ENCODE results near the gene TMEM198.
A peak's percentile ranks its signal among the peaks of the same experiment; 100 is the strongest.

TMEM198 gene

GRCh38 chr2:219508971-219509779, 34.7 kb upstream of the TMEM198 start:
- no peak overlapping the region for H3K4me3 ChIP-seq (ENCODE audit: control insufficient read depth, low read depth, low read length)
- TF ChIP-seq, protein P1, sequence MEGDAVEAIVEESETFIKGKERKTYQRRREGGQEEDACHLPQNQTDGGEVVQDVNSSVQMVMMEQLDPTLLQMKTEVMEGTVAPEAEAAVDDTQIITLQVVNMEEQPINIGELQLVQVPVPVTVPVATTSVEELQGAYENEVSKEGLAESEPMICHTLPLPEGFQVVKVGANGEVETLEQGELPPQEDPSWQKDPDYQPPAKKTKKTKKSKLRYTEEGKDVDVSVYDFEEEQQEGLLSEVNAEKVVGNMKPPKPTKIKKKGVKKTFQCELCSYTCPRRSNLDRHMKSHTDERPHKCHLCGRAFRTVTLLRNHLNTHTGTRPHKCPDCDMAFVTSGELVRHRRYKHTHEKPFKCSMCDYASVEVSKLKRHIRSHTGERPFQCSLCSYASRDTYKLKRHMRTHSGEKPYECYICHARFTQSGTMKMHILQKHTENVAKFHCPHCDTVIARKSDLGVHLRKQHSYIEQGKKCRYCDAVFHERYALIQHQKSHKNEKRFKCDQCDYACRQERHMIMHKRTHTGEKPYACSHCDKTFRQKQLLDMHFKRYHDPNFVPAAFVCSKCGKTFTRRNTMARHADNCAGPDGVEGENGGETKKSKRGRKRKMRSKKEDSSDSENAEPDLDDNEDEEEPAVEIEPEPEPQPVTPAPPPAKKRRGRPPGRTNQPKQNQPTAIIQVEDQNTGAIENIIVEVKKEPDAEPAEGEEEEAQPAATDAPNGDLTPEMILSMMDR (conservative IDR thresholded peaks at IDR 0.05; ENCODE audit: control insufficient read depth, insufficient read depth, low read depth, low read length), result no peak
- DNase-seq (ENCODE audit: low read depth), result no peak

DNA sequence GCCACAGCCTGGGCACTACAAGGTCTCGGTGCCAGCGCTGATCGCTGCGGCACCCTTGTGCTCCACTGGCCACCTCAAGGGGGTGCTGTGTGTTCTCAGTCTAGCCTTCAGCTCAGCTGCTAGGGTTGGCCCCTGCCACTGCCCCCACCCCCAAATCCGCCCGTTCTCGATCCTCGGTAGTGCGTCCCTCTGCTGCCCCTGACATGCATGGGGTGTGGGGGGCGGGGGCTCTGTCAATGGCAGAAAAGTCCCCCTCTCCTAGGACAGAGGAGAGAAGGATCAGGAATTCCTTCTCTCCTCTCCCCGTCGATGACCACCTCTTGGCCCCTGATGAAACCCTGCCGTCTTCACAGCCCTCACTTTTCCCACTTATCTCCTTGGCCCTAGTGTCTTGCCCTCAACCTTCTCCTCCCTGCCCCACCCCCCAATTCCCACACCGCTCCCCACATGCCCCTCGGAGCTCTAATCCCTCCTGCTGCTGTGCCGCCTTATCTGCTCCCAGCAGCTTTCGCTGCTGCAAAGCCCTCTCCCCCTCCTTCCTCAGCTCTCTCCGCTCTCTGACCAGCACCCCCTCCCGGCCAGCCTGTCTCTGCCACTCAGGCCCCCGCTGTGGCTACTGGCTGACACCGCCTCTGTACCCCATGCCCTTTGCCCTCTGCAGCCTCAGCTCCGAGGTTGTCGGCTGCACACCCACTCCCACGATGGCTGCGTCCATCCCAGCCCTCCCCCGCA, 33.9 kb upstream of the TMEM198 start:
- DNase-seq (ENCODE audit: low read depth), result peak; percentile 42
- TF ChIP-seq, protein P1 (conservative IDR thresholded peaks at IDR 0.05; ENCODE audit: control insufficient read depth, insufficient read depth, low read depth, low read length), result peak; percentile 74
- H3K4me3 ChIP-seq (ENCODE audit: control insufficient read depth, low read depth, low read length), result peak overlapping the region; percentile 9

GRCh38 chr2:219510512-219511135, 33.2 kb upstream of the TMEM198 start:
- no peak overlapping the region for H3K4me3 ChIP-seq (ENCODE audit: control insufficient read depth, low read depth, low read length)
- DNase-seq (ENCODE audit: low read depth), result no peak
- TF ChIP-seq, protein P1 (conservative IDR thresholded peaks at IDR 0.05; ENCODE audit: control insufficient read depth, insufficient read depth, low read depth, low read length), result no peak

GRCh38 chr2:219511547-219512325, 32.1 kb upstream of the TMEM198 start:
- no peak for DNase-seq (ENCODE audit: low read depth)
- no peak overlapping the region for H3K4me3 ChIP-seq (ENCODE audit: control insufficient read depth, low read depth, low read length)
- TF ChIP-seq, protein P1 (conservative IDR thresholded peaks at IDR 0.05; ENCODE audit: control insufficient read depth, insufficient read depth, low read depth, low read length), result no peak

DNA sequence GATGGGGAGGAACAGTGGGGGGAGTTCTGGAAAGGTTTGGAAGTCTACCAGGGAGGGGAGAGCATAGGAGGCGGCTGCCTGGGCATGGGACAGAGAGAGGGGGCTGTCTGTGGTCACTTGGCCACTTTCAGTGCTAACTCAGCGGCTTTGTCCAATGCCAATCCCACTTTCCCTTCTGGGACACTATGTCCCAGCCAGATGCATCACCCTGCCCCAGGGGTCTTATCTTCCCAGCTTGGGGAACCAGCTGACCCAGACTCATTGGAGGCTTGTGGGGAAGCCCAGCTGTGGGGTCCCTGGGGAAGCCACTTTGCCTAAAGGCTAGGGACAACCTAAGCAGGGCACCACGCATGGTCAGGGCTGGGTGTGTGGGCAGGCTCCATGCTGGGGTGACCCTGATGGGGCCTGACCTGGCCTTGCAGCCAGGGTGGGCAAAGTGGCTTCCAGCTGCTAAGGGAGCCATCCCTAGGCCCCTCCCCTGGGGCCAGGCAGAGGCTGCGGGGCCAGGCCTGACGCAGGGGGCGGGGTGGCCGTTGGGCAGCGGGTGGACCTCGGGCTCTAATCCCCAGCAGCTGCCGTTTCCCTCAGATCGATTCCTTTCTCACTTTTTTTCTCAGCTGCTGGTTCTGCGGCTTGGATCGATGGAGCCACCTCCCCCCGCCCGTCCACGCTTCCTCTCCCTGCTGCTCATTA, 31.2 kb upstream of the TMEM198 start:
- TF ChIP-seq, protein P1 (conservative IDR thresholded peaks at IDR 0.05; ENCODE audit: control insufficient read depth, insufficient read depth, low read depth, low read length), result no peak
- DNase-seq (ENCODE audit: low read depth), result no peak
- H3K4me3 ChIP-seq (ENCODE audit: control insufficient read depth, low read depth, low read length), result no peak overlapping the region

All from fibroblast of mammary gland (primary cell).